GM10266 (cell line): ENCODE measurements around the gene OMA1.
"Not testable (repeated sequence)": the region's sequence is repeated elsewhere in the genome, so short reads cannot be mapped to it uniquely, and the experiment has no call there.

Experiments
- DNase-seq: peaks from one replicate; pipeline ENCODE4 v3.0.0; 2012; ENCODE audit errors: extremely low spot score
- TF ChIP-seq, protein P1 (sequence below): IDR thresholded peaks from 2 replicates; pipeline ENCODE4 v1.5.1; 2012; ENCODE audit warnings: mild to moderate bottlenecking, low read depth; ENCODE audit not compliant: control insufficient read depth, insufficient read depth; ENCODE audit errors: missing control alignments

The OMA1 gene

DNA sequence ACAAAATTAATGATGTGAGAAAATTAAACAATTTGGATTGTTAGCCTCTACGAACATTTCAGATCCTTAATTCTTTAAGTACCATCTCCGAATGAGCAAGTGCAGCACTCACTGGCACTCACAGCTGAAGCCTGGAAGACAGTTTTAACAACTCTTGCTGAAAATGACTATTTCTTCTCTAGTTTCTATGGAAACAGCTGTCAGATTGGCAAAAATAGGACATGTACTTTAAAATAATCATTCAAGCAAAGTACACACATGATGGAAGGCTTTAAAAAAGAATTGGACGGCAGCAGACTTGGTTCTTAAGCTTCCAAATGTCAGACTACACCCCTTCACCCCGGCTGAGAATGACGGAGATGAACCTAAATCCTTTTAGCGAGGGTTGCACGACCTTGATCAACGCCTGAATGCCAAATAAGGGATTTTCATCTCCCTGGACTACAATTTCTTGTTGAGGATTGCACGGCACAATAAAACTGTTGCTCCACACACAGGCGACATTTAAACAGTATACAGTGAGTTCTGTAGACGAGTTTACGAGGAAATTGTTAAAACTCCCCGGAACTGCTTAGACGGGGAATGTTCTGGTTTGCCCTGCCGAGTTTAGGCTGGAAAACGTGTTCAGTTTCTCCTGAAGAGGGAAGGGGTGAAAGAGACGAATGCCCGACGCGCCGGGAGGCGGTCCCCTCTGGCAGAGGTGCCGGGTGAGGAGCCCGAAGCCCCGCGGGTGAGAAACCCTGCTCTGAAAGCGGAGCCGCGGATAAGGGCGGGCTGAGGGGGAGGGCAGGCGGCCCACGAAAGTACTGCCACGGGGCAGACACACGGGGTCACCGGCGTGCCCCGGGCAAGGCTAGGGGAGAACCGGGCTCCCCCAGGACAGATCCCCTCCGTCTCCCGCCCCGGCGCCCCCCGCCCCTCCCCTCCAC, 671 bp downstream of the OMA1 start:
- TF ChIP-seq, protein P1, sequence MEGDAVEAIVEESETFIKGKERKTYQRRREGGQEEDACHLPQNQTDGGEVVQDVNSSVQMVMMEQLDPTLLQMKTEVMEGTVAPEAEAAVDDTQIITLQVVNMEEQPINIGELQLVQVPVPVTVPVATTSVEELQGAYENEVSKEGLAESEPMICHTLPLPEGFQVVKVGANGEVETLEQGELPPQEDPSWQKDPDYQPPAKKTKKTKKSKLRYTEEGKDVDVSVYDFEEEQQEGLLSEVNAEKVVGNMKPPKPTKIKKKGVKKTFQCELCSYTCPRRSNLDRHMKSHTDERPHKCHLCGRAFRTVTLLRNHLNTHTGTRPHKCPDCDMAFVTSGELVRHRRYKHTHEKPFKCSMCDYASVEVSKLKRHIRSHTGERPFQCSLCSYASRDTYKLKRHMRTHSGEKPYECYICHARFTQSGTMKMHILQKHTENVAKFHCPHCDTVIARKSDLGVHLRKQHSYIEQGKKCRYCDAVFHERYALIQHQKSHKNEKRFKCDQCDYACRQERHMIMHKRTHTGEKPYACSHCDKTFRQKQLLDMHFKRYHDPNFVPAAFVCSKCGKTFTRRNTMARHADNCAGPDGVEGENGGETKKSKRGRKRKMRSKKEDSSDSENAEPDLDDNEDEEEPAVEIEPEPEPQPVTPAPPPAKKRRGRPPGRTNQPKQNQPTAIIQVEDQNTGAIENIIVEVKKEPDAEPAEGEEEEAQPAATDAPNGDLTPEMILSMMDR = no peak
- peak; percentile 44 for DNase-seq

DNA sequence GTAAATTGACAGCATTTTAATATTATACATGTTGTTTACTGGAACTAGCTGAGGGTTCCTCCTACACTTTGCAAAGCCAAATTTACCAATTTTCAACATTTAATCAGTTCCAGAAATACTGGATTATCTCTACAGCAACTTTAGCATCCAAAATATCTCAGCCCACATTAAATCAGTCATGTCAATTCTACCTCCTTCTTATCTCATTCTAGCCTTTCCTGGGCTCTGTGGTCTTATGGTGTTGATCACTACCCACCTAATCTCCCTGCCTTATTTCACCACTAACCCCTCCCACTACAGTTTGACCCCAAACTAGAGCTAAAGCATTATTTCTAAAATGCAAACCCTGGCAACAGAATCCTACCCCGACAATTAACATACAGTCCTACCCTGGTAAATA, 3.3 kb downstream of the OMA1 start:
- TF ChIP-seq, protein P1 = no peak
- no peak for DNase-seq

DNA sequence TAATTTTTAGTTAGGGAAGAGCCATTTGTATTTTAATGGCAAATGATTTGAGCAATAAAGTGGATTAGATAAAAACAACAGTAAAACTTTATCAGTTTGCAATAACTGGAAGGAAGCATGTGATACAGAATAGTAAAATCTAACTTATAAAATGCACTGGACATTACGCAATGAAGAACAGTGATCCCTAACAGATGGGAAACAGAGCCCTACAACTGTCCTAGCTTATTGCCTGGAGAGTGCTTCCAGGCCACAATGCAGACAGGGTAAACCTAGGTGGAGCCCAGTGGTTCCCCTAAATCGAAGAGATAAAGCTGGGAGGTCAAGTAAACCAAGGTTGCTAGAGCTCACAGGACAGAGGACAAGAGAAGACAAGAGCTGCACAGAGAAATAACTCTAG, 7.0 kb downstream of the OMA1 start:
- TF ChIP-seq, protein P1 = no peak
- no peak for DNase-seq

DNA sequence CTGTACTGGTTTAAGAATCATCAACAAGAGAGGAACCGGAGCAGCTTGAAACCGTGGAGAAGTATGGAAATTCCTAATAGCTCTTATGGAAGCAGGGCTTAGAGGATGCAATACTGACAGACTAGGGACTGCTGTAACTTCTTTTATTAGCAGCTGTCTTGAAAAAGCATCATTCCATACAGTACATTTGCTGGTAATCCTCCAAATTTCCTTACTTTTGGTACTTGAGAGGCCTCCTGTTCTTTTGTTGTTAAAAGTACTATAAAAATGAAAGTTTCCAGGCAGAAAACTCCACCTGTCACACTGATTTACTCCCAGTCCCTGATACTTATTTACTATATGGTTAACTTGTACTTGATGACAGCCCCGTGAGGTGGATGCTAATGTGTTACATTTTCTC, 7.7 kb downstream of the OMA1 start:
- DNase-seq = no peak
- TF ChIP-seq, protein P1 = no peak

DNA sequence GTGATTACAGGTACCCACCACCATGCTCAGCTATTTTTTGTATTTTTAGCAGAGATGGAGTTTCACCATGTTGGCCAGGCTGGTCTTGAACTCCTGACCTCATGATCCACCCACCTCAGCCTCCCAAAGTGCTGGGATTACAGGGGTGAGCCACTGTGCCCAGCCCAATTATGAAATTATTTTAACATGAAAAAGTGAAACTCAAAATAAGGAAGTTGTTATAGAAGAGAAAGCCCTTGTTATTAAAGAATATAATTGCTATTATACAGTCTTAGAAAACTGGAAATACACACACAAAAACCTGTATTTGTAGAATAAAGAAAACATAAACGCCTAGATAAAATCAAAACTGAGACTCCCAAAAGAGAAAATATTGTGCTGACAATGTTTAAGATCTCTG, 14.7 kb downstream of the OMA1 start:
- not testable (repeated sequence) for DNase-seq

DNA sequence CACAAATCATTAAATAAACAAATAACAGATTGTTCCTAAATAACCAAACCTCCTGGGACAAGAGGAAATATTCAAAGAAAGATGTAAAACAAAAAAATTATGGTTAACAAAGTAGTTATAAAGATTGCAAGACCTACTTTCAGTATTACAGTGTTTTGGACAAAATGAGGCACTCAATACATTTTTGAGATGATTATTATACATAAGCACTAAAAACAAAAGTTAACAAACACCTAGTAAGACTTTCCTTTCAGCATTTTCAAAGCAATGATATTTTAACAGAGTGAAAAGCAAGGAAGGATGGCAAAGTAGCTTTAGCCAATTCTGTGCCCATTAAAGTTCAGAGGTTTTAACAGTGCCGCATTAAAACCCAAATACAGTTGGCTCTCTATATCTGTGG, 17.2 kb downstream of the OMA1 start:
- no peak for DNase-seq
- TF ChIP-seq, protein P1 = no peak

DNA sequence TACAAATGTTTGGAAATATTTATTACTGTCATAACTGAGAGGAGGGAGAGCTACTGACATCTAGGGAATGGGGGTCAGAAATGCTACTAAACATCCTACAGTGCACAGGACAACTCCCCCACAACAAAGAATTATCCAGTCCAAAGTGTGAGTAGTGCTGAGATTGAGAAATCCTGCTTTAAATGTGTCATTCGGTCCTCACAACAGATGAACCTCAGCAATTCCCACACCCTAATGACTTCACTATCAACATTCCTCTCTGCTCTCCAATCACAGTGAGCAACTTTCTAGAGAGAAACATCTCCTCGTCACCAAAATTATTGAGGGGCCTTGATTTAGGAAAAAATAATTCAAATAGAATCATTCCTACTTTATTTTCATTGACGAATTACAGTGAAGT, 18.0 kb downstream of the OMA1 start:
- TF ChIP-seq, protein P1 = no peak
- no peak for DNase-seq

DNA sequence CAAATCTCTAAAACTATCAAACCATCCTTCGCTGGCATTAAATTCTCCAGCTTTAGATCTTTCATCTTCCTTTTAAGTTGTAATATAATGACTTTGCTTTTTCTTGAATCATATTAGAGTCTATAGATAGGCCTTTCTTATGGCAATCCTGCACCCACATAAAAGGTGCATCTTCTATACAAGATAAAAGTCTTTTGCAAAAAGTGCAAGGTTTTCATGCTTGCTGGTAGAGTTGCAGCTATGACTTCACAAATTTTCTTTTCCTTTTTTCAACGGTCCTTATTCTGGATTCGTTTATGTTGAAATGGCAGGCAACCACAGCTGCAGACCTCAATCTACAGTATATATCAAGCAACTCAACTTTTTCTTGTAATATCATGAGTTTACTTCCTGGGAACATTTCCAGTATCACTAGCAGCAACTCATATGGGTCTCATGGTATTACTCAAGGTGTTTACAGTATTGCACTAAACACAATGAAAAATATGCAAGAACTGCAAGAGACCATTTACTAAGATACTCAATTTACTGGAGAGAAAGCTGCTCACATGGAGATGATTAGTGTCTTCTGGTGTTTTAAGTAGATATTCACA, 22.1 kb downstream of the OMA1 start:
- no peak for DNase-seq
- TF ChIP-seq, protein P1 = no peak
